Metanephros (tissue), 1 donor: Measurements from ENCODE around the gene DMBX1. TPM values are rescaled to one million over a fixed set of nuclear protein-coding genes. Genes with fewer than 3 reads are reported as not detected.

Experiments
- total RNA-seq: library from RNA; depleted of rRNA; stranded (reverse); fragments of >200 nt; gene quantifications from one replicate; pipeline ENCODE4 v1.2.3, GENCODE V29; 2014

DMBX1 gene
- not detected for total RNA-seq

GRCh38 chr1:46489638-46490405 lies at the start of gene DMBX1:
TSS of gene DMBX1 (plus strand) at chr1:46489836. CDS start at chr1:46507011, 17,175 bp downstream.

Other genes starting within 250 kb of the DMBX1 start
- gene RAD54L, start 242.1 kb upstream of the DMBX1 start, total RNA-seq, result 6.7 TPM
- gene LRRC41, start 186.2 kb upstream of the DMBX1 start, total RNA-seq, result 90.7 TPM
- gene UQCRH, start 186.1 kb upstream of the DMBX1 start, total RNA-seq, result 238 TPM
- gene NSUN4, start 149.0 kb upstream of the DMBX1 start, total RNA-seq, result 26.6 TPM
- 27.0 TPM for gene FAAH, start 95.5 kb upstream of the DMBX1 start, total RNA-seq
- not detected for gene KNCN, start 61.8 kb downstream of the DMBX1 start, total RNA-seq
- 30.4 TPM for gene MKNK1, start 114.4 kb downstream of the DMBX1 start, total RNA-seq
- 14.5 TPM for gene MOB3C, start 127.0 kb downstream of the DMBX1 start, total RNA-seq
- gene ATPAF1, start 178.5 kb downstream of the DMBX1 start, total RNA-seq, result 45.0 TPM
- gene TEX38, start 182.0 kb downstream of the DMBX1 start, total RNA-seq, result not detected
- gene EFCAB14, start 229.3 kb downstream of the DMBX1 start, total RNA-seq, result 70.7 TPM